KMS-11 (cell line): ENCODE data around the gene REM2.
"Not testable (repeated sequence)": the region's sequence is repeated elsewhere in the genome, so short reads cannot be mapped to it uniquely, and the experiment has no call there.

Experiments used
- H2AFZ ChIP-seq: fragments of 200-600 bp; sonication (generic); 2 replicates; pipeline ENCODE4 v1.6.1; 2016; ENCODE audit warnings: antibody characterized with exemption, mixed run types, low read depth
- H3K27ac ChIP-seq: fragments of 200-600 bp; sonication (generic); 2 replicates; pipeline ENCODE4 v1.6.1; 2016; ENCODE audit warnings: mild to moderate bottlenecking, mixed run types
- H3K27me3 ChIP-seq: fragments of 200-600 bp; sonication (generic); 2 replicates; pipeline ENCODE4 v1.6.1; 2017; ENCODE audit warnings: mild to moderate bottlenecking, low read depth, mixed run types, moderate library complexity; ENCODE audit not compliant: insufficient read depth
- H3K36me3 ChIP-seq: fragments of 200-600 bp; sonication (generic); 2 replicates; pipeline ENCODE4 v1.6.1; 2017; ENCODE audit warnings: mild to moderate bottlenecking, mixed run types; ENCODE audit not compliant: insufficient read depth
- H3K4me1 ChIP-seq: fragments of 200-600 bp; sonication (generic); 2 replicates; pipeline ENCODE4 v1.6.1; 2016; ENCODE audit warnings: mild to moderate bottlenecking, low read depth, mixed run types; ENCODE audit not compliant: poor library complexity, severe bottlenecking
- H3K4me2 ChIP-seq: fragments of 200-600 bp; sonication (generic); 2 replicates; pipeline ENCODE4 v1.7.0; 2016; ENCODE audit warnings: mild to moderate bottlenecking, mixed run types
- H3K4me3 ChIP-seq: fragments of 200-600 bp; sonication (generic); IDR thresholded peaks from 2 replicates; pipeline ENCODE4 v1.6.1; 2017; ENCODE audit warnings: low read depth, low read length, mixed read lengths; ENCODE audit not compliant: insufficient read depth
- H3K79me2 ChIP-seq: fragments of 200-600 bp; sonication (generic); 2 replicates; pipeline ENCODE4 v1.6.1; 2016; ENCODE audit warnings: low read depth, mixed run types; ENCODE audit not compliant: insufficient read depth
- H3K9ac ChIP-seq: fragments of 200-600 bp; sonication (generic); 2 replicates; pipeline ENCODE4 v1.6.1; 2016; ENCODE audit warnings: mild to moderate bottlenecking, mixed run types
- H4K20me1 ChIP-seq: fragments of 200-600 bp; sonication (generic); 2 replicates; pipeline ENCODE4 v1.6.1; 2016; ENCODE audit warnings: mild to moderate bottlenecking, mixed run types; ENCODE audit not compliant: insufficient read depth
- TF ChIP-seq, protein P1 (sequence below): fragments of 200-600 bp; sonication (generic); conservative IDR thresholded peaks from 2 replicates; pipeline ENCODE4 v1.6.1; 2017; ENCODE audit warnings: low read depth, mild to moderate bottlenecking, antibody characterized with exemption, low read length, moderate library complexity, mixed read lengths

REM2 gene

DNA sequence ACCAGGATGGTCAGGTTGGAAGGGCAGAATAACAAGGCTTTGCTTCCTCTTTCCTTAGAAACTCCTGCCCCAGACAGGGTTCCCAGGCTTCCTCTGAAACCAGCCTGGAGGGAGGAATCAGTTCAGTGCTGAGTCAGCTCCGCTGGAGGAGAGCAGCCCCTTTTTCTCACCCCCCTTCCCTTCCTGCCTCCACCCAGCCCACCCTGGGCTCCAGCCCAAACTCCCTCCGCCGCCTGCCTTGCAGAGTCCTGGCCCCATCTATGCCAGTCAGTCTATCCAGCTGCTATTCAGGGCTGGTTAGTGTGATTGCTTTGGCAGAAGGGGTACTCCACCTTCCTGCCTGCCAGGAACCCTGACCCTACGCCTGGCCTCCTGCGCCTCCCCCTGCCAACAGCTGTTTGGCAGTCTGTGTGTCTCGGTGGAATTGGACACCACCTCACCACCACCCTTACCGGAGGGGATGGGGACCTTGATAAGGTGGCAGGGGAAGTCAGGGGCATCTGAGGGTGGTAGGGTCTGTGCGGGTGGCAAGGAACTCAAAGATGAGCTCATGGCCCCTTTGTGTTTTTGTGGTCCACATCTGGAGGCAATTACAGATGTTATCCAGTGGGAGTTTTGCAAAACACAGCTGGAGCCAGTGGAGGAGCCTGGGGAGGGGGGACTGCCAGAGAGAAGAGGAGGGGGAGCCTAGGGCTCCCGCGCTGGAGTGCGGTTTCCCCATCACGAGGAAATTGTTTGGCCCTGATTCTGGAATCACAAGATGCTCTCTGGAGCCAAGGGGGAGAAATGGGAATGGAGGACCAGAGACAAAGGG, 34.5 kb upstream of the REM2 start:
- Histone ChIP-seq H3K4me3 (no peak overlapping the region), H3K27ac (no peak overlapping the region), H2AFZ (no peak overlapping the region), H3K27me3 (no peaks in the 10 kb centered on the region), H3K79me2 (no peaks in the 10 kb centered on the region), H3K36me3 (no peaks in the 10 kb centered on the region), H3K4me2 (no peak overlapping the region), H3K4me1 (peaks cover 14% of the 10 kb centered on the region), H4K20me1 (no peaks in the 10 kb centered on the region), H3K9ac (no peak overlapping the region)
- TF ChIP-seq, protein P1, sequence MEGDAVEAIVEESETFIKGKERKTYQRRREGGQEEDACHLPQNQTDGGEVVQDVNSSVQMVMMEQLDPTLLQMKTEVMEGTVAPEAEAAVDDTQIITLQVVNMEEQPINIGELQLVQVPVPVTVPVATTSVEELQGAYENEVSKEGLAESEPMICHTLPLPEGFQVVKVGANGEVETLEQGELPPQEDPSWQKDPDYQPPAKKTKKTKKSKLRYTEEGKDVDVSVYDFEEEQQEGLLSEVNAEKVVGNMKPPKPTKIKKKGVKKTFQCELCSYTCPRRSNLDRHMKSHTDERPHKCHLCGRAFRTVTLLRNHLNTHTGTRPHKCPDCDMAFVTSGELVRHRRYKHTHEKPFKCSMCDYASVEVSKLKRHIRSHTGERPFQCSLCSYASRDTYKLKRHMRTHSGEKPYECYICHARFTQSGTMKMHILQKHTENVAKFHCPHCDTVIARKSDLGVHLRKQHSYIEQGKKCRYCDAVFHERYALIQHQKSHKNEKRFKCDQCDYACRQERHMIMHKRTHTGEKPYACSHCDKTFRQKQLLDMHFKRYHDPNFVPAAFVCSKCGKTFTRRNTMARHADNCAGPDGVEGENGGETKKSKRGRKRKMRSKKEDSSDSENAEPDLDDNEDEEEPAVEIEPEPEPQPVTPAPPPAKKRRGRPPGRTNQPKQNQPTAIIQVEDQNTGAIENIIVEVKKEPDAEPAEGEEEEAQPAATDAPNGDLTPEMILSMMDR: no peak

DNA sequence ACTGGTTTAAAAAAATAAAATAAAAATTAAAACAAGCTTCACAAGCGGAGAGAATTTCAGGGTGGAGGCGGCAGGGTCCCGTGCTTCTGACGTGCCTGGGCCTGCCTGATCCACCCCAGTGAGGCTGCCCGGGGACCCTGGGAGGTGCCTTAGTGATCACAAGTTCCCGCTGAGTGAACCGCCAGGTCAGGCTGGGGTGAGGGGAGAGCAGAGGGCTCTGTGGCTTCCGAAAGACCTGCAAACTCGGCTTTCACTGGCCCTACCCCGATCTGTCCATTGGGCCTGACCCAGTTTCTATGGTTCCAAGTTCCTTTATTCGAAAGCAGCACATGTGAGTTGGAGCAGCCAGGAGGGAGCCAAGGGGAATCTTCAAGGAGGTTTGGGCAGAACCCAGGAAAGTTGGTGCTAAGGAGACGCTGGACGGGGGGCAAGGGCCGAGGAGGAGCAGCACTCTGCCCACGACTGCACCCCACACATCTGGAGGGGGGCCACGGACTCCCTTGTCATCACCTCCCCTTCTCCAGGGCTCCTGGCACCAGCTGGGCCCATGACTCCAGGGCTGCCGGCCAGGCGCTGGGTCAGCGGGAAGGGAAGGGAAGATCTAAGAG, 33.7 kb upstream of the REM2 start:
- H3K27ac ChIP-seq: no peak overlapping the region
- peaks cover 17% of the 10 kb centered on the region for H3K4me1 ChIP-seq
- H3K79me2 ChIP-seq: no peaks in the 10 kb centered on the region
- no peaks in the 10 kb centered on the region for H3K27me3 ChIP-seq
- H3K4me3 ChIP-seq: no peak overlapping the region
- no peak overlapping the region for H2AFZ ChIP-seq
- no peaks in the 10 kb centered on the region for H4K20me1 ChIP-seq
- no peak overlapping the region for H3K9ac ChIP-seq
- TF ChIP-seq, protein P1: no peak
- no peak overlapping the region for H3K4me2 ChIP-seq
- no peaks in the 10 kb centered on the region for H3K36me3 ChIP-seq

DNA sequence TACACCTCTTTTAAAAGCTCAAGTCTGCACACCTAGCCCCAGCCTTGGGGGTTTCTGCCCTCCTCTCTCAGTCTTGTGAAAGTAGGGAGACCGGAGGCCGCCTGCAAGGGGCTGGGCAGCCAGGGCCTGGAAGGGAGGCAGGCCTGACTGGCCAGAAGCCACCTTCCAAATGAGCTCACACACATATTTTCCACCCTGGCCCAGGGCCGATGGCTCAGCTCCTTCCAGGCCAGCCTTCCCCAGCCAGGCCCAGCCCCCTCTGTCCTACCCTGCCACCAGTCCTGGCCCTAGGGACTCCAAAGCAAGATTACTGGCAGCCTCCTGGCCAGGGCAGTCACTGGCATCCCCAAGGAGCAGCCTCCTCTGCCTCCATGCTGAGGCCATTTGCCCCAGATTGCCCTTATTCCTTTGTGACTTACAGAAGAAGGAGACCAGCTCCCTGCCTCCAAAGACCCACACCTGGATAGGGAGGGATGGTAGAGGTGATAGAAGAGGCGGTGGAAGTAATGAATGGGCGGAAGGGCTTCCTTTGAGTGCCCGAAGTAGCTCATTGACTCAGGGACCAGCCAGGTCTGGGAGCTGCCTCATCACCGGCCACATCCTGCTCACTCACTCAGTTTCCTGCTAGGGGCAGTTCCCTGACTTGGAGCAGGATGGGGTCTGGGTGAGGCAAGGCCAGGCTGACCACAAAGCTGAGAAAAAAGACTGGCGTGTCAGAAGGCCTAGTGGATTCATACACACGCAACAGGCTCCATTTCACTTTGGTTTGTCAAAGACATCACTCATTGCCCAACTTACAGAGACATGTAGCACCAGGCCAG, 31.9 kb upstream of the REM2 start:
- TF ChIP-seq, protein P1: no peak
- Histone ChIP-seq H3K9ac (no peak overlapping the region), H3K4me3 (no peak overlapping the region), H3K27ac (no peak overlapping the region), H4K20me1 (no peaks in the 10 kb centered on the region), H3K4me2 (no peak overlapping the region), H3K27me3 (no peaks in the 10 kb centered on the region), H3K4me1 (peaks cover 24% of the 10 kb centered on the region), H3K36me3 (no peaks in the 10 kb centered on the region), H3K79me2 (no peaks in the 10 kb centered on the region), H2AFZ (no peak overlapping the region)

DNA sequence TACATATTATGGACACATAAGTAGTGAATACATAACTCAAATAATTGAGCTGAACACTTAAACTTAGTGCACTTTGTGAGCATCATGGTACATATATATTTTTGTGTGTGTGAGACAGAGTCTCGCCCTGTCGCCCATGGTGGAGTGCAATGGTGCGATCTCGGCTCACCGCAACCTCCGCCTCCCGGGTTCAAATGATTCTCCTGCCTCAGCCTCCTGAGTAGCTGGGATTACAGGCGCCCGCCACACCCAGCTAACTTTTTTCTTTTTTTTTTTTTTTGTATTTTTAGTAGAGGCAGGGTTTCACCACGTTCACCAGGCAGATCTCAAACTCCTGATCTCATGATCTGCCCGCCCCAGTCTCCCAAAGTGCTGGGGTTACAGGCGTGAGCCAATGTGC, 30.8 kb upstream of the REM2 start:
- not testable (repeated sequence) for H3K4me2 ChIP-seq, H2AFZ ChIP-seq
- H3K27ac ChIP-seq: peak overlapping the region; percentile 77; the same call in 1 of the 2 replicates

More for the DNA sequence above, 30.8 kb upstream of the REM2 start:
- H3K27me3 ChIP-seq, H3K36me3 ChIP-seq, H3K79me2 ChIP-seq, H3K4me3 ChIP-seq, H4K20me1 ChIP-seq, H3K9ac ChIP-seq: not testable (repeated sequence)
- peaks cover 18% of the 10 kb centered on the region for H3K4me1 ChIP-seq
